Coronary artery (tissue), 2 donors: ENCODE results near the gene SQOR.
A peak's percentile ranks its signal among the peaks of the same experiment; 100 is the strongest.

ENCODE experiments used
- DNase-seq: peaks from one replicate; pipeline ENCODE4 v3.0.0-alpha.2; 2017; ENCODE audit warnings: low spot score
- H3K27ac ChIP-seq, 2 donors: fragments of 200-600 bp; sonication (generic); one replicate each; pipeline ENCODE4 v1.5.1; 2016 to 2019
- H3K4me3 ChIP-seq: fragments of 200-600 bp; sonication (generic); 2 replicates; pipeline ENCODE4 v1.5.1; 2016; ENCODE audit warnings: mild to moderate bottlenecking, moderate library complexity
- TF ChIP-seq, protein P1 (sequence below): fragments of 200-600 bp; sonication (generic); IDR thresholded peaks from one replicate; pipeline ENCODE4 v1.5.1; 2019; ENCODE audit warnings: antibody characterized with exemption

The SQOR gene

GRCh38 chr15:45606841-45607240 is 28.0 kb upstream of the SQOR start:
- no peak overlapping the region for H3K27ac ChIP-seq
- DNase-seq, result no peak
- TF ChIP-seq, protein P1, sequence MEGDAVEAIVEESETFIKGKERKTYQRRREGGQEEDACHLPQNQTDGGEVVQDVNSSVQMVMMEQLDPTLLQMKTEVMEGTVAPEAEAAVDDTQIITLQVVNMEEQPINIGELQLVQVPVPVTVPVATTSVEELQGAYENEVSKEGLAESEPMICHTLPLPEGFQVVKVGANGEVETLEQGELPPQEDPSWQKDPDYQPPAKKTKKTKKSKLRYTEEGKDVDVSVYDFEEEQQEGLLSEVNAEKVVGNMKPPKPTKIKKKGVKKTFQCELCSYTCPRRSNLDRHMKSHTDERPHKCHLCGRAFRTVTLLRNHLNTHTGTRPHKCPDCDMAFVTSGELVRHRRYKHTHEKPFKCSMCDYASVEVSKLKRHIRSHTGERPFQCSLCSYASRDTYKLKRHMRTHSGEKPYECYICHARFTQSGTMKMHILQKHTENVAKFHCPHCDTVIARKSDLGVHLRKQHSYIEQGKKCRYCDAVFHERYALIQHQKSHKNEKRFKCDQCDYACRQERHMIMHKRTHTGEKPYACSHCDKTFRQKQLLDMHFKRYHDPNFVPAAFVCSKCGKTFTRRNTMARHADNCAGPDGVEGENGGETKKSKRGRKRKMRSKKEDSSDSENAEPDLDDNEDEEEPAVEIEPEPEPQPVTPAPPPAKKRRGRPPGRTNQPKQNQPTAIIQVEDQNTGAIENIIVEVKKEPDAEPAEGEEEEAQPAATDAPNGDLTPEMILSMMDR, result no peak
- H3K4me3 ChIP-seq, result no peak overlapping the region

- TF ChIP-seq, protein P1, result no peak
- DNase-seq, result no peak
- Histone ChIP-seq H3K4me3 (no peak overlapping the region), H3K27ac (no peak overlapping the region)
These were observed 23.5 kb upstream of the SQOR start for GRCh38 chr15:45611305-45611704.

GRCh38 chr15:45612790-45613415 is 21.9 kb upstream of the SQOR start:
- TF ChIP-seq, protein P1, result no peak
- H3K27ac ChIP-seq, result no peak overlapping the region
- H3K4me3 ChIP-seq, result no peak overlapping the region
- no peak for DNase-seq

DNA sequence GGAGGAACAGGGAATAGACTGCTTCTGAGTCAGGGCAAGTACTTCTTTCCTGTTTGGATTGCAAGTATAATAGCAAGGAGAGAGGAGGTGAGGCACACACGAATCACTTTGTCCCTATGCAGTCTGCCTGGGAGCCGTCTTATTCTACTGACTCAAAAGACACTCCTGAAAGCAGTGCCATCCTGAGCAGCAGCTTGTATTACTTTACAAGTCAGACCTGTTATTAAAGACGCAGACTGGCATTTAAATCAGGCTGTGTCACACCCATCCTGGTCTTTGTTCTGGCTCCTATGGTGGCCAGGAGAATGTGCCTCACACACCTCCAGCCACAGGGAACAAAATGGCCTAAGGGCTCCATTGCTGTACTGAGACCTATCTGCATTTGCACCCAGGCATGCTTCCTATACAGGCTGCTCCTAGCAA is 17.9 kb upstream of the SQOR start:
- Histone ChIP-seq H3K27ac (no peak overlapping the region), H3K4me3 (no peak overlapping the region)
- TF ChIP-seq, protein P1, result no peak
- no peak for DNase-seq

- H3K27ac ChIP-seq, result no peak overlapping the region
- DNase-seq, result no peak
- no peak overlapping the region for H3K4me3 ChIP-seq
- TF ChIP-seq, protein P1, result no peak
These were observed 16.0 kb upstream of the SQOR start for GRCh38 chr15:45618813-45619212.

- Histone ChIP-seq H3K4me3 (no peak overlapping the region), H3K27ac (no peak overlapping the region)
- TF ChIP-seq, protein P1, result no peak
- no peak for DNase-seq
These were observed 6.7 kb upstream of the SQOR start for GRCh38 chr15:45628136-45628535.

DNA sequence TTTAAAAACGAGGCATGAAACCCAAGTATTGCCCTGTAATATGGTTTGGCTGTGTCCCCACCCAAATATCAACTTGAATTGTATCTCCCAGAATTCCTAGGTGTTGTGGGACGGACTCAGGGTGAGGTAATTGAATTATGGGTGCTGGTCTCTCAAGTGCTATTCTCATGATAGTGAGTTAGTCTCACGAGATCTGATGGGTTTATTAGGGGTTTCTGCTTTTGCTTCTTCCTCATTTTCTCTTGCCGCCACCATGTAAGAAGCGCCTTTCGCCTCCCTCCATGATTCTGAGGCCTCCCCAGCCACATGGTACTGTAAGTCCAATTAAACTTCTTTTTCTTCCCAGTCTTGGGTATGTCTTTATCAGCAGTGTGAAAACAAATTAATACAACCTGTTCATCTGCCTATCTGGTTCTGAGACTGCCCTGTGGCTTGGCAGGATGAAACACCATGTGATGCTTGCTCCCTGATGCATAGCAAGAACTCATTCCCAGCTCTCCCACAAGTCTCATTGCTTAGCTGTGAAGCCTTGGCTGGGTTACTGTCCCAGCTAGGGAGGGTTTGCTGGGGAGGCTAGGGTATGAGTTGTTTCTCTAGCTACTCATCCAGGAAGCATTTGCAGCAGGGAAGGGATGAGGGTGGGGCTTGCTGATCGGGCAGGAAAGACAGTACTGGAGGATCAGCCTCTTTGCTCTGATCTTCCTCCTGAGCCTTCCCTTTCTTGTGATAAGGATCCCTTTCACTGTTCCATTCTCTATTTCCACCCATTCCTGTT is 3.7 kb upstream of the SQOR start:
- peak overlapping the region; percentile 18 for H3K4me3 ChIP-seq
- DNase-seq, result no peak
- peak overlapping the region in 1 of 2 donors; percentile 73 for H3K27ac ChIP-seq
- TF ChIP-seq, protein P1, result no peak
